Osteocyte (in vitro differentiated cells): Measurements from ENCODE around the gene XRCC3. TPM values are rescaled to one million over a fixed set of nuclear protein-coding genes. Genes with fewer than 3 reads are reported as not detected.

Experiments
- DNase-seq: peaks from one replicate; pipeline ENCODE4 v3.0.0; 2021; ENCODE audit warnings: mixed read lengths; ENCODE audit not compliant: unreplicated experiment; ENCODE audit errors: extremely low spot score
- H3K27ac Mint-ChIP-seq: one replicate; pipeline ENCODE4 v1.8.0; 2021; ENCODE audit warnings: mild to moderate bottlenecking, mixed read lengths; ENCODE audit not compliant: unreplicated experiment
- H3K27me3 Mint-ChIP-seq: one replicate; pipeline ENCODE4 v1.8.0; 2021; ENCODE audit warnings: mixed read lengths; ENCODE audit not compliant: unreplicated experiment
- H3K36me3 Mint-ChIP-seq: one replicate; pipeline ENCODE4 v1.8.0; 2021; ENCODE audit warnings: mixed read lengths; ENCODE audit not compliant: unreplicated experiment
- H3K4me1 Mint-ChIP-seq: one replicate; pipeline ENCODE4 v1.8.0; 2021; ENCODE audit warnings: mixed read lengths; ENCODE audit not compliant: unreplicated experiment
- H3K4me3 Mint-ChIP-seq: one replicate; pipeline ENCODE4 v1.8.0; 2021; ENCODE audit warnings: mild to moderate bottlenecking, moderate library complexity, mixed read lengths; ENCODE audit not compliant: unreplicated experiment
- H3K9me3 Mint-ChIP-seq: one replicate; pipeline ENCODE4 v1.8.0; 2021; ENCODE audit warnings: mixed read lengths; ENCODE audit not compliant: unreplicated experiment
- CTCF ChIP-seq: fragments of 200-600 bp; sonication (generic); IDR thresholded peaks from 2 replicates; pipeline ENCODE4 v1.5.0; 2021; ENCODE audit warnings: antibody characterized with exemption, mild to moderate bottlenecking, moderate library complexity
- long read RNA-seq: library from polyadenylated mRNA; unstranded; transcript quantifications from one replicate; pipeline ENCODE4 v2.0.0, GENCODE V29; 2021
- total RNA-seq: library from RNA; stranded (reverse); gene quantifications from 2 replicates; pipeline ENCODE4 v1.2.1, GENCODE V29; 2021

XRCC3 gene
- 7.5 and 7.9 TPM in 2 replicates for total RNA-seq
- long read RNA-seq: 0 reads

DNA sequence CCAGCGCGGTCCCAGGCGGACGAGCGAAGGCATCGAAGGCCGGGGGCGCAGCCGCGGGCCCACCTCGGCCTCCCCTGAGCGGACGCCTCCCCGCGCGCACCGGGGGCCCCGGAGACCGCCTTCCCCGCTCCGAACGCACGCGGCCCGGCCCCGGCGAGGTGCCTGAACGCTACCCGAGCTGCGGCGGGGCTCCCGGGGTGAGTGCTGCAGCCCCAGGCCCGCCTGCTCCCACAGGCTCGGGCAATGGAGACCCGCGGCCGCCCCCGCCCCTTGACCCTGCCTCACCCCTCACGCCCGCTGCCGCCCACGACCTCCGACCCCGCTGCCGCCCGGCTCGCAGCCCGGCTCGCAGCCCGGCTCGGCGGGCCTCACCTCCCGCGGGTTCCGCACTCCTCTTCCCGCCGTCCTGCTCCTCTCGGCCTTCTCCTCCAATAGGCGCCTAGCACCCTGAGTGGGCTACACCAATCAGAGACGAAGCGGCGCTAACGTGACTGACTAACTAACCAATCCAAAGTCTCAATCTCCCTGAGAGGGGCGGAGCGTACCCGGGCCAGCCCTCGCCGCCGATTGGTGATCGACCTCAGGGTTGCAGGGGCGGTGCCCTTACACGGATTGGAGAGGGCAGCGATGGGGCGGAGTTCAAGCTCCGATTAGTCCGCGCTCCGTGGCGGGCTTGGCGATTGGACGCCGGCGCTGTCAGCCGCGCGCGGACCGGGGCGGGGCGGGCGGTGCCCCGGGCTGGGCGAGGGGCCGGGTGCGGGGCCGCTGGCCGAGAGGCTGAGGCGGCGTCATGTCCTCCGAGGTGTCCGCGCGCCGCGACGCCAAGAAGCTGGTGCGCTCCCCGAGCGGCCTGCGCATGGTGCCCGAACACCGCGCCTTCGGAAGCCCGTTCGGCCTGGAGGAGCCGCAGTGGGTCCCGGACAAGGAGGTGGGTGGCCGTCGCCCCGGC, at the start of gene XRCC3, which contains the start of gene ZFYVE21:
XRCC3 (minus strand) TSS at position 400 of the 949 bp plus-strand sequence. CDS start 4,364 bp downstream, outside the sequence.
ZFYVE21 (plus strand) TSS at position 759 of the 949 bp plus-strand sequence; CDS start at position 791, 32 bp downstream.
- Mint-ChIP-seq H3K36me3 (no peaks in the 10 kb centered on the region), H3K27ac (peak within 1 kb of the TSS; percentile 68), H3K27me3 (no peaks in the 10 kb centered on the region), H3K4me3 (peak within 1 kb of the TSS; percentile 79), H3K9me3 (no peaks in the 10 kb centered on the region), H3K4me1 (peaks cover 44% of the 10 kb centered on the region)
- TF ChIP-seq CTCF: no peak
- DNase-seq: peak; percentile 100

GRCh38 chr14:103763730-103764488, 48.7 kb upstream of the XRCC3 start:
- Mint-ChIP-seq H3K4me1 (no peaks in the 10 kb centered on the region), H3K27me3 (no peaks in the 10 kb centered on the region), H3K4me3 (no peak overlapping the region), H3K9me3 (peaks cover 4% of the 10 kb centered on the region), H3K27ac (no peak overlapping the region), H3K36me3 (no peaks in the 10 kb centered on the region)
- DNase-seq: no peak
- TF ChIP-seq CTCF: no peak

GRCh38 chr14:103762541-103762940, 47.3 kb upstream of the XRCC3 start:
- Mint-ChIP-seq H3K4me3 (no peak overlapping the region), H3K4me1 (no peaks in the 10 kb centered on the region), H3K27me3 (no peaks in the 10 kb centered on the region), H3K9me3 (peaks cover 4% of the 10 kb centered on the region), H3K36me3 (no peaks in the 10 kb centered on the region), H3K27ac (no peak overlapping the region)
- DNase-seq: no peak
- TF ChIP-seq CTCF: no peak

GRCh38 chr14:103762036-103762435, 46.8 kb upstream of the XRCC3 start:
- no peak for DNase-seq
- no peaks in the 10 kb centered on the region for H3K36me3 Mint-ChIP-seq
- peaks cover 4% of the 10 kb centered on the region for H3K9me3 Mint-ChIP-seq
- H3K4me1 Mint-ChIP-seq: no peaks in the 10 kb centered on the region
- no peak overlapping the region for H3K27ac Mint-ChIP-seq
- TF ChIP-seq CTCF: no peak
- H3K27me3 Mint-ChIP-seq: no peaks in the 10 kb centered on the region
- H3K4me3 Mint-ChIP-seq: no peak overlapping the region
